OCI-LY7 (cell line): ENCODE results near the gene SCN10A.

Experiments used
- EZH2phosphoT487 ChIP-seq: fragments of 200-600 bp; sonication (generic); IDR thresholded peaks from 2 replicates; pipeline ENCODE4 v1.6.1; 2018; ENCODE audit warnings: low read depth, borderline replicate concordance, mild to moderate bottlenecking, mixed run types, antibody characterized with exemption, low read length, moderate library complexity, mixed read lengths
- TF ChIP-seq, protein P1 (sequence below): fragments of 200-600 bp; sonication (generic); conservative IDR thresholded peaks from 2 replicates; pipeline ENCODE4 v1.5.1; 2014; ENCODE audit warnings: mild to moderate bottlenecking, antibody characterized with exemption, low read length, moderate library complexity, mixed read lengths

DNA sequence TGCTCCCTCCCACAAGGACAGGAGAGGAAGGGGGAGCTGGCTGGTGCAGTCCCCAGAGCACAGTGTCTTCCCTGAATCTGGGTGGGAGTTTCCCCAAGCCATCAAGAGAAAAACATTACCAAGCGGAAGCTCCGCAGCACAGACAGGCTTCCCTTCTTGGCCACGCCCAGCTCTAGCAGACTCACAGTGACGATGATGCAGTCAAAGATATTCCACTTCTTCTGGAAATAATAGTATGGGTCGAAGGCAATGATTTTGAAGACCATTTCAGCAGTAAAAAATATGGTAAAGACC is 76.7 kb downstream of the SCN10A start:
- TF ChIP-seq, protein P1, sequence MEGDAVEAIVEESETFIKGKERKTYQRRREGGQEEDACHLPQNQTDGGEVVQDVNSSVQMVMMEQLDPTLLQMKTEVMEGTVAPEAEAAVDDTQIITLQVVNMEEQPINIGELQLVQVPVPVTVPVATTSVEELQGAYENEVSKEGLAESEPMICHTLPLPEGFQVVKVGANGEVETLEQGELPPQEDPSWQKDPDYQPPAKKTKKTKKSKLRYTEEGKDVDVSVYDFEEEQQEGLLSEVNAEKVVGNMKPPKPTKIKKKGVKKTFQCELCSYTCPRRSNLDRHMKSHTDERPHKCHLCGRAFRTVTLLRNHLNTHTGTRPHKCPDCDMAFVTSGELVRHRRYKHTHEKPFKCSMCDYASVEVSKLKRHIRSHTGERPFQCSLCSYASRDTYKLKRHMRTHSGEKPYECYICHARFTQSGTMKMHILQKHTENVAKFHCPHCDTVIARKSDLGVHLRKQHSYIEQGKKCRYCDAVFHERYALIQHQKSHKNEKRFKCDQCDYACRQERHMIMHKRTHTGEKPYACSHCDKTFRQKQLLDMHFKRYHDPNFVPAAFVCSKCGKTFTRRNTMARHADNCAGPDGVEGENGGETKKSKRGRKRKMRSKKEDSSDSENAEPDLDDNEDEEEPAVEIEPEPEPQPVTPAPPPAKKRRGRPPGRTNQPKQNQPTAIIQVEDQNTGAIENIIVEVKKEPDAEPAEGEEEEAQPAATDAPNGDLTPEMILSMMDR = no peak
- no peak for TF ChIP-seq EZH2phosphoT487
